Body of pancreas (tissue), 4 donors: Measurements from ENCODE around the gene NSD2. TPM values are rescaled to one million over a fixed set of nuclear protein-coding genes. Genes with fewer than 3 reads are reported as not detected.

Experiments used
- ATAC-seq: fragments of 150-250 bp; one replicate; pipeline ENCODE4 v1.9.1; 2016
- DNase-seq, 4 donors: peaks; one replicate each; pipeline ENCODE4 v3.0.0-alpha.2; 2019
- H3K27ac ChIP-seq, 4 donors: fragments of 200-600 bp; sonication (generic); 1 replicate in 3 of 4; 2 replicates in 1 of 4; pipeline versions ENCODE4 v1.5.1 to v1.6.1; 2016 to 2019; ENCODE audit warnings: mild to moderate bottlenecking in 1 of 4, mixed read lengths in 1 of 4, moderate library complexity in 1 of 4
- H3K27me3 ChIP-seq, 2 donors: fragments of 200-600 bp; sonication (generic); one replicate each; pipeline ENCODE4 v1.6.0; 2016; ENCODE audit warnings: mild to moderate bottlenecking in 1 of 2
- H3K36me3 ChIP-seq, 2 donors: fragments of 200-600 bp; sonication (generic); replicated peaks in 1 of 2; 2 replicates each; pipeline ENCODE4 v1.5.1; 2016; ENCODE audit warnings: low read depth in 2 of 2; ENCODE audit not compliant: insufficient read depth in 1 of 2
- H3K4me1 ChIP-seq: fragments of 200-600 bp; sonication (generic); one replicate; pipeline ENCODE4 v1.6.0; 2016
- H3K4me3 ChIP-seq, 2 donors: fragments of 200-600 bp; sonication (generic); 1 replicate in 1 of 2; 2 replicates in 1 of 2; pipeline ENCODE4 v1.5.1; 2016 to 2019
- H3K9me3 ChIP-seq, 3 donors: fragments of 200-600 bp; sonication (generic); 1 replicate in 2 of 3; 2 replicates in 1 of 3; pipeline ENCODE4 v1.5.1; 2016
- CTCF ChIP-seq, 7 experiments: fragments of 450-650 bp in 4 of 7; fragments of 200-600 bp in 3 of 7; sonication (generic) in 3 of 7; IDR thresholded peaks; one replicate each; pipeline ENCODE4 v1.5.1; 2016 to 2019; ENCODE audit warnings: antibody characterized with exemption in 7 of 7
- POLR2A ChIP-seq, 3 donors: fragments of 450-650 bp; IDR thresholded peaks; one replicate each; pipeline ENCODE4 v1.6.1; 2016; ENCODE audit warnings: antibody characterized with exemption in 3 of 3, mild to moderate bottlenecking in 2 of 3
- WGBS, 2 donors: methylation state at CpG; one replicate each; pipeline ENCODE4 v1.1.5; 2017; 5-methylcytosine and 5-hydroxymethylcytosine counted together
- intact Hi-C: fragments of 100-400 bp; cut with DNase I; formaldehyde crosslinking; loops from one replicate; pipeline ENCODE4 v1.15.1; 2023
- total RNA-seq, 2 donors: library from RNA; depleted of rRNA; stranded (reverse); fragments of >200 nt; gene quantifications; one replicate each; pipeline ENCODE4 v1.1.0, GENCODE V29; 2016

The NSD2 gene
- total RNA-seq, 2 donors from 2014 or later, result 38.1 to 40.2 TPM

GRCh38 chr4:1868293-1868692 lies 2.9 kb upstream of the NSD2 start:
- Histone ChIP-seq H3K4me1 (peaks cover 38% of the 10 kb centered on the region), H3K4me3 (no peak overlapping the region), H3K27me3 (no peaks in the 10 kb centered on the region), H3K9me3 (no peaks in the 10 kb centered on the region), H3K36me3 (no peaks in the 10 kb centered on the region), H3K27ac (peak overlapping the region in 2 of 4 donors; percentile 97 to 100)
- DNase-seq, result peak in 1 of 4 donors; percentile 20
- 56 to 72% methylated on average over 4 to 5 of the region's 5 CpGs for WGBS, 2 donors
- intact Hi-C loops, result no loop called here
- TF ChIP-seq CTCF (IDR thresholded peaks at IDR 0.05), result no peak
- TF ChIP-seq POLR2A (IDR thresholded peaks at IDR 0.05), result no peak
- ATAC-seq, result no peak

GRCh38 chr4:1868912-1869311 lies 2.3 kb upstream of the NSD2 start:
- H3K36me3 ChIP-seq, result no peaks in the 10 kb centered on the region
- intact Hi-C loops, result no loop called here
- peaks cover 44% of the 10 kb centered on the region for H3K4me1 ChIP-seq
- WGBS, 2 donors, result 82% methylated on average over 3 of the region's 3 CpGs
- ATAC-seq, result no peak
- TF ChIP-seq CTCF (IDR thresholded peaks at IDR 0.05) (no peak), POLR2A (IDR thresholded peaks at IDR 0.05) (no peak)
- no peaks in the 10 kb centered on the region for H3K9me3 ChIP-seq
- no peak for DNase-seq
- H3K4me3 ChIP-seq, result no peak overlapping the region
- no peaks in the 10 kb centered on the region for H3K27me3 ChIP-seq
- H3K27ac ChIP-seq, result peak overlapping the region in 3 of 4 donors; percentile 97 to 100 (median 99)

- TF ChIP-seq POLR2A (IDR thresholded peaks at IDR 0.05) (no peak), CTCF (IDR thresholded peaks at IDR 0.05) (no peak)
- Histone ChIP-seq H3K4me3 (peak overlapping the region in 1 of 2 donors; percentile 70), H3K27ac (peak overlapping the region; percentile 95 to 100 (median 98)), H3K4me1 (peaks cover 52% of the 10 kb centered on the region), H3K9me3 (no peaks in the 10 kb centered on the region), H3K27me3 (no peaks in the 10 kb centered on the region), H3K36me3 (no peaks in the 10 kb centered on the region)
- DNase-seq (no peak), ATAC-seq (no peak)
- WGBS, 2 donors, result 35 to 44% methylated on average over 15 to 19 of the region's 19 CpGs
- intact Hi-C loops, result no loop called here
These were observed 1.5 kb upstream of the NSD2 start for GRCh38 chr4:1869530-1870327.

GRCh38 chr4:1870328-1870577 lies 940 bp upstream of the NSD2 start:
- Histone ChIP-seq H3K4me1 (peaks cover 52% of the 10 kb centered on the region), H3K4me3 (peak overlapping the region in 1 of 2 donors; percentile 70), H3K36me3 (no peaks in the 10 kb centered on the region), H3K27me3 (no peaks in the 10 kb centered on the region), H3K27ac (peak overlapping the region; percentile 95 to 100 (median 98)), H3K9me3 (no peaks in the 10 kb centered on the region)
- 0% methylated on average over 5 to 20 of the region's 22 CpGs for WGBS, 2 donors
- intact Hi-C loops, result no loop called here
- ATAC-seq, result peak; percentile 79
- peak; percentile 92 to 95 (median 94) for DNase-seq
- peak in 1 of 3 donors; percentile 90 for TF ChIP-seq POLR2A (IDR thresholded peaks at IDR 0.05)
- peak in 1 of 7 experiments; percentile 21 for TF ChIP-seq CTCF (IDR thresholded peaks at IDR 0.05)
